Motor neuron (in vitro differentiated cells): ENCODE results near the gene SYT17. TPM values are rescaled to one million over a fixed set of nuclear protein-coding genes. Genes with fewer than 3 reads are reported as not detected.
A peak's percentile ranks its signal among the peaks of the same experiment; 100 is the strongest.

Source experiments
- ATAC-seq, 8 experiments: fragments of 200-7000 bp; cut with Tn5 transposase; replicated peaks in 6 of 8; 2 replicates each; pipeline ENCODE4 v1.8.0; 2021; ENCODE audit warnings: mild to moderate bottlenecking in 8 of 8, moderate library complexity in 8 of 8
- H3K27ac ChIP-seq, 2 donors: fragments of 250-450 bp; sonication (Bioruptor Pico); 2 replicates each; pipeline ENCODE4 v1.9.0; 2021; ENCODE audit warnings: antibody characterized with exemption in 2 of 2, mild to moderate bottlenecking in 2 of 2, moderate library complexity in 1 of 2
- H3K4me1 ChIP-seq, 2 donors: fragments of 250-450 bp; sonication (Bioruptor Pico); replicated peaks in 1 of 2; 2 replicates each; pipeline ENCODE4 v1.6.1; 2021; ENCODE audit warnings: antibody characterized with exemption in 2 of 2, mild to moderate bottlenecking in 2 of 2, moderate library complexity in 1 of 2
- H3K4me3 ChIP-seq, 5 donors: fragments of 250-450 bp; sonication (Bioruptor Pico); 2 replicates each; pipeline ENCODE4 v1.9.0; 2021; ENCODE audit warnings: antibody characterized with exemption in 5 of 5, mild to moderate bottlenecking in 5 of 5, moderate library complexity in 4 of 5
- WGBS, 10 experiments: fragments of 450-650 bp; shearing (Covaris generic); methylation state at CpG; one replicate each; pipeline ENCODE4 v1.0.0; 2022; 5-methylcytosine and 5-hydroxymethylcytosine counted together
- in situ Hi-C, 9 experiments: fragments of 400-800 bp; cut with MboI; loops; one replicate each; pipeline ENCODE4 v1.15.0; 2021; ENCODE audit warnings: low sequenced_read_pairs in 9 of 9, low pct_unique_long_range_greater_than_20kb in 2 of 9; ENCODE audit not compliant: unreplicated experiment in 9 of 9
- total RNA-seq, 8 experiments: library from RNA; unstranded; fragments of 300-600 nt; gene quantifications; 2 replicates each; pipeline versions ENCODE4 v1.2.3 to v1.2.4, GENCODE V29; 2022

The SYT17 gene
- total RNA-seq, 8 experiments from 2014 or later: 0.85 to 37.4 (median 3.6) TPM

GRCh38 chr16:19265380-19265930, 97.4 kb downstream of the SYT17 start:
- Histone ChIP-seq H3K4me1 (no peaks in the 10 kb centered on the region), H3K4me3 (no peak overlapping the region), H3K27ac (no peak overlapping the region)
- in situ Hi-C loops: no loop called here
- ATAC-seq: peak in 3 of 8 experiments; percentile 49 to 82 (median 80)
- 18 to 70% (median 48%) methylated on average over 2 to 9 of the region's 9 CpGs for WGBS, 10 experiments

- in situ Hi-C loops: no loop called here
- Histone ChIP-seq H3K4me1 (no peaks in the 10 kb centered on the region), H3K4me3 (no peak overlapping the region), H3K27ac (no peak overlapping the region)
- 0 to 100% (median 97%) methylated on average over 1 to 6 of the region's 11 CpGs; no CpG with 5 or more reads in 5 of the 10 experiments for WGBS, 10 experiments
- no peak for ATAC-seq
Observed at GRCh38 chr16:19266774-19267173, 98.7 kb downstream of the SYT17 start.

GRCh38 chr16:19269098-19269497, 101.1 kb downstream of the SYT17 start:
- Histone ChIP-seq H3K4me3 (no peak overlapping the region), H3K27ac (no peak overlapping the region), H3K4me1 (no peaks in the 10 kb centered on the region)
- WGBS, 10 experiments: 0 to 100% (median 66%) methylated on average over 1 to 2 of the region's 2 CpGs; no CpG with 5 or more reads in 4 of the 10 experiments
- no peak for ATAC-seq
- in situ Hi-C loops: no loop called here

GRCh38 chr16:19274165-19274797, 106.2 kb downstream of the SYT17 start:
- Histone ChIP-seq H3K4me1 (no peaks in the 10 kb centered on the region), H3K4me3 (no peak overlapping the region), H3K27ac (no peak overlapping the region)
- ATAC-seq: peak in 1 of 8 experiments; percentile 91
- 0 to 80% (median 60%) methylated on average over 1 of the region's 1 CpG; no CpG with 5 or more reads in 5 of the 10 experiments for WGBS, 10 experiments
- in situ Hi-C loops: no loop called here

- in situ Hi-C loops: no loop called here
- Histone ChIP-seq H3K4me1 (no peaks in the 10 kb centered on the region), H3K4me3 (no peak overlapping the region), H3K27ac (no peak overlapping the region)
- peak in 2 of 8 experiments; percentile 23 to 58 for ATAC-seq
- WGBS, 10 experiments: 0 to 80% (median 41%) methylated on average over 1 to 2 of the region's 2 CpGs; no CpG with 5 or more reads in 2 of the 10 experiments
Observed at GRCh38 chr16:19278403-19278802, 110.4 kb downstream of the SYT17 start.

- 0 to 100% (median 82%) methylated on average over 1 to 2 of the region's 2 CpGs; no CpG with 5 or more reads in 2 of the 10 experiments for WGBS, 10 experiments
- H3K27ac ChIP-seq: no peak overlapping the region
Observed at GRCh38 chr16:19281246-19281645, 113.2 kb downstream of the SYT17 start.

GRCh38 chr16:19282101-19282500, 114.1 kb downstream of the SYT17 start:
- 0 to 100% (median 93%) methylated on average over 1 to 3 of the region's 3 CpGs for WGBS, 10 experiments
- Histone ChIP-seq H3K27ac (no peak overlapping the region), H3K4me1 (no peaks in the 10 kb centered on the region), H3K4me3 (no peak overlapping the region)
- no peak for ATAC-seq
- in situ Hi-C loops: no loop called here

More at GRCh38 chr16:19281246-19281645, 113.2 kb downstream of the SYT17 start:
- Histone ChIP-seq H3K4me1 (no peaks in the 10 kb centered on the region), H3K4me3 (no peak overlapping the region)
- peak in 2 of 8 experiments; percentile 50 to 52 for ATAC-seq
- in situ Hi-C loops: no loop called here

- ATAC-seq: no peak
- 50 to 100% (median 78%) methylated on average over 2 of the region's 2 CpGs; no CpG with 5 or more reads in 6 of the 10 experiments for WGBS, 10 experiments
- Histone ChIP-seq H3K27ac (no peak overlapping the region), H3K4me3 (no peak overlapping the region), H3K4me1 (no peaks in the 10 kb centered on the region)
- in situ Hi-C loops: no loop called here
Observed at GRCh38 chr16:19283637-19284036, 115.6 kb downstream of the SYT17 start.

GRCh38 chr16:19284207-19284606, 116.2 kb downstream of the SYT17 start:
- in situ Hi-C loops: no loop called here
- Histone ChIP-seq H3K27ac (no peak overlapping the region), H3K4me3 (no peak overlapping the region), H3K4me1 (no peaks in the 10 kb centered on the region)
- WGBS, 10 experiments: 0 to 100% (median 88%) methylated on average over 1 of the region's 1 CpG; no CpG with 5 or more reads in 6 of the 10 experiments
- peak in 1 of 8 experiments; percentile 54 for ATAC-seq

GRCh38 chr16:19285431-19285830, 117.4 kb downstream of the SYT17 start, which contains the start of gene CLEC19A:
Gene CLEC19A (plus strand): TSS chr16:19285731. CDS start chr16:19285852, 121 bp downstream.
- Histone ChIP-seq H3K27ac (no peak within 1 kb of the TSS), H3K4me1 (peaks cover 9 to 11% of the 10 kb centered on the region in 2 donors), H3K4me3 (no peak within 1 kb of the TSS)
- 0 to 100% (median 83%) methylated on average over 1 to 2 of the region's 2 CpGs; no CpG with 5 or more reads in 3 of the 10 experiments for WGBS, 10 experiments
- ATAC-seq: no peak
- in situ Hi-C loops: no loop called here

GRCh38 chr16:19286827-19287226, 118.8 kb downstream of the SYT17 start:
- WGBS, 10 experiments: 0 to 100% (median 88%) methylated on average over 1 to 2 of the region's 2 CpGs; no CpG with 5 or more reads in 1 of the 10 experiments
- Histone ChIP-seq H3K4me1 (peaks cover 18 to 23% of the 10 kb centered on the region in 2 donors), H3K4me3 (no peak overlapping the region), H3K27ac (no peak overlapping the region)
- no peak for ATAC-seq
- in situ Hi-C loops: no loop called here

GRCh38 chr16:19287241-19287640, 119.2 kb downstream of the SYT17 start:
- no peak for ATAC-seq
- in situ Hi-C loops: no loop called here
- peaks cover 22 to 27% of the 10 kb centered on the region in 2 donors for H3K4me1 ChIP-seq
- 0 to 95% (median 65%) methylated on average over 1 to 4 of the region's 4 CpGs; no CpG with 5 or more reads in 2 of the 10 experiments for WGBS, 10 experiments
- H3K4me3 ChIP-seq: no peak overlapping the region
- H3K27ac ChIP-seq: no peak overlapping the region
